ENCODE measurements around the gene CDC42BPB. TPM values are rescaled to one million over a fixed set of nuclear protein-coding genes. Genes with fewer than 3 reads are reported as not detected.

CDC42BPB gene
- total RNA-seq, 2 experiments from 2014 or later: 0.81 to 1.1 TPM

DNA sequence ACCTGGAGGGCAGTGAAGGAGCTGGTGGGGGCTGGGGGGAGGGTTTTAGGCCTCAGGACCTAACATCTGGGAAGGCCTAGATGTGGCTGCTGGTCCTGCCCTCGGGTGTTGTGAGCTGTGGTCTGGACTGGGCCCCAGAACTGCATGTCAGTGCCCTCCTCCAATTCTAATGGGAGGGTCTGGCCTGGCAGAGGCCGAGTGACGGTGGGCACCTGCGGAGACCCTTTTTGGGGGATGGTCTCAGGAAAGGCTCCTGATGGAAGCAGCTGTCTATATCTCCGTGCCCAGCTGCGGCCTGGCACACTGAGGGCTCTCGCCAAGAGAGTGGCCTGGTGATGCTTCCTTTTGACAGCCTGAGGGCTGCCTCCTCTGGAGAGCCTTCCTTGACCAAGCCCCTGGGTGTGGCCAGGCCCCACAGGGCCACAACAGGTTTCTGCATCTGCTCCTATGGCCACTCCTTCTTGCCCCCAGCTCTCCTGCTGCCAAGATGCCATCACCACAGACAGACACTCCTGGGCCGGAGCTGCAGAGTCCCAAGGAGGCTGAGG, 42.5 kb upstream of the CDC42BPB start:
- POLR2A ChIA-PET: no interaction called here
- H3K9me3 Mint-ChIP-seq: no peaks in the 10 kb centered on the region
- H3K4me1 Mint-ChIP-seq: peaks cover 2% of the 10 kb centered on the region
- CTCF ChIA-PET: no interaction called here
- DNase-seq: no peak
- no peak overlapping the region for H3K27ac Mint-ChIP-seq
- H3K27me3 Mint-ChIP-seq: peaks cover 23% of the 10 kb centered on the region
- H3K36me3 Mint-ChIP-seq (ENCODE audit: low read depth): no peaks in the 10 kb centered on the region
- no peak overlapping the region for H3K4me3 Mint-ChIP-seq

DNA sequence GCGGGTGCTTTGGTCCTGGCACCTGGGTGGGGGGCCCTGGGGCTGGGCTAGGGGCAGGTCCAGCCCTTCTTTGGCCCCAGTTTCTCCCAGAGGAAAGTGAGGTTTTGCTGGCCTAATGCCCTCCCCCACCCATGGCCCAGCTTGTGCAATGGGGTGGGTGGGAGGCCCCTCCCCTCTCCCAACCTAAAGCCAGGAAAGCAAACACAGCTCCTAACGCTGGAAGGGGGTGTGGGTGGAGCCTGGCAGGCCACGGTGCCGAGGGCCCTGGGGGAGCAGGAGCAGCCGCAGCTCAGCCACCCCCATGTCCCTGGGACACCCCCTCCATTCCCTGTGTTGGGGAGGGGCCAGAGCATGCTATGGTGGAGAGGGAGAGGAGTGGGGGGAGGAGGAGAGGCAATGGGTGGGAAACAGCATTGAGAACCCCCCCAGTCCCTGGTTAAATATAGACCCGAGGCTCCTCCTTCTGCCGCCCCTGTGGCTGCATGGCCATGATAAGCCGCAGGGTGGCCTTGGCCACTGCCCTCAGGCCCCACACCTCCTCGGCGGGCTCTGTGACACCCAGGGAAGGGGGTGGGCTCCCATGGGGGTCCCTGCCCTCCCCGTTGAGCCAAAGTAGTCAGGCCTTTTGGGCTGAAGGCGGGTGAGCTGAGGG, 41.9 kb upstream of the CDC42BPB start:
- no peak for DNase-seq
- H3K4me3 Mint-ChIP-seq: no peak overlapping the region
- H3K9me3 Mint-ChIP-seq: no peaks in the 10 kb centered on the region
- peaks cover 21% of the 10 kb centered on the region for H3K27me3 Mint-ChIP-seq
- CTCF ChIA-PET: no interaction called here
- H3K36me3 Mint-ChIP-seq (ENCODE audit: low read depth): no peaks in the 10 kb centered on the region
- POLR2A ChIA-PET: no interaction called here
- no peak overlapping the region for H3K27ac Mint-ChIP-seq
- peaks cover 2% of the 10 kb centered on the region for H3K4me1 Mint-ChIP-seq

GRCh38 chr14:103097994-103098957, 40.9 kb upstream of the CDC42BPB start:
- no peaks in the 10 kb centered on the region for H3K4me1 Mint-ChIP-seq
- no peaks in the 10 kb centered on the region for H3K36me3 Mint-ChIP-seq (ENCODE audit: low read depth)
- no peak overlapping the region for H3K4me3 Mint-ChIP-seq
- ChIA-PET CTCF (no interaction called here), POLR2A (no interaction called here)
- no peaks in the 10 kb centered on the region for H3K9me3 Mint-ChIP-seq
- DNase-seq: no peak
- H3K27ac Mint-ChIP-seq: no peak overlapping the region
- H3K27me3 Mint-ChIP-seq: peaks cover 16% of the 10 kb centered on the region

GRCh38 chr14:103097244-103097993, 40.1 kb upstream of the CDC42BPB start:
- no peaks in the 10 kb centered on the region for H3K36me3 Mint-ChIP-seq (ENCODE audit: low read depth)
- no peaks in the 10 kb centered on the region for H3K4me1 Mint-ChIP-seq
- no peak for DNase-seq
- peaks cover 11% of the 10 kb centered on the region for H3K27me3 Mint-ChIP-seq
- no peaks in the 10 kb centered on the region for H3K9me3 Mint-ChIP-seq
- H3K4me3 Mint-ChIP-seq: no peak overlapping the region
- ChIA-PET POLR2A (no interaction called here), CTCF (interaction anchor here (1.2 kb wide), 1 partner anchor 19 kb away, joined by 4 read pairs; no protein-coding TSS in a partner anchor)
- H3K27ac Mint-ChIP-seq: no peak overlapping the region

DNA sequence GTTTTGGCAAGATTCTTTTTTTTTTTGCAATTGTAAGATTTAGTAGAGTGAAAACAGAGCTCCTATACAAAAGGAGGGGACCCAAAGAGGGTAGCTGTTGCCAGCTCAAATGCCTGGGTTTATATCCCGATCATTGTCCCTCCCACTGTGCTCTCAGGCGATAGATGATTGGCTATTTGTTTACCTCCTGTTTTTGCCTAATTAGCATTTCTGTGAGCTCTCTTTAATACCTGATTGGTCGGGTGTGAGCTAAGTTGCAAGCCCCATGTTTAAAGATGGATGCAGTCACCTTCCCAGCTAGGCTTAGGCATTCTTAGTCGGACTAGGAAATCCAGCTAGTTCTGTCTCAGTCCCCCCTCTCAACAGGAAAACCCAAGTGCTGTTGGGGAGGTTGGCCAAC, 39.0 kb upstream of the CDC42BPB start:
- POLR2A ChIA-PET: no interaction called here
- Mint-ChIP-seq H3K27ac (no peak overlapping the region), H3K36me3 (ENCODE audit: low read depth) (no peaks in the 10 kb centered on the region), H3K9me3 (no peaks in the 10 kb centered on the region), H3K4me3 (no peak overlapping the region), H3K27me3 (peaks cover 3% of the 10 kb centered on the region), H3K4me1 (no peaks in the 10 kb centered on the region)
- CTCF ChIA-PET: interaction anchor here (0.7 to 1.7 kb wide), 4 partner anchors 9 to 196 kb away, joined by 3 to 16 read pairs (median 4); no protein-coding TSS in a partner anchor
- DNase-seq: no peak

GRCh38 chr14:103095210-103095778, 37.9 kb upstream of the CDC42BPB start:
- H3K27me3 Mint-ChIP-seq: no peaks in the 10 kb centered on the region
- CTCF ChIA-PET: interaction anchor here (1.5 to 1.7 kb wide), 2 partner anchors 10 kb away, joined by 7 to 16 read pairs; no protein-coding TSS in a partner anchor
- H3K9me3 Mint-ChIP-seq: no peaks in the 10 kb centered on the region
- no peak overlapping the region for H3K4me3 Mint-ChIP-seq
- POLR2A ChIA-PET: no interaction called here
- H3K4me1 Mint-ChIP-seq: peaks cover 3% of the 10 kb centered on the region
- no peak for DNase-seq
- no peaks in the 10 kb centered on the region for H3K36me3 Mint-ChIP-seq (ENCODE audit: low read depth)
- no peak overlapping the region for H3K27ac Mint-ChIP-seq

- no peaks in the 10 kb centered on the region for H3K27me3 Mint-ChIP-seq
- DNase-seq: no peak
- H3K36me3 Mint-ChIP-seq (ENCODE audit: low read depth): no peaks in the 10 kb centered on the region
- peak within 1 kb of the TSS; percentile 68 for H3K27ac Mint-ChIP-seq
- POLR2A ChIA-PET: no interaction called here
- peaks cover 3% of the 10 kb centered on the region for H3K4me1 Mint-ChIP-seq
- no peaks in the 10 kb centered on the region for H3K9me3 Mint-ChIP-seq
- H3K4me3 Mint-ChIP-seq: no peak within 1 kb of the TSS
- CTCF ChIA-PET: interaction anchor here (1.5 kb wide), 1 partner anchor 10 kb away, joined by 7 read pairs; no protein-coding TSS in a partner anchor
Measured at GRCh38 chr14:103094406-103095209, 37.3 kb upstream of the CDC42BPB start, which contains the start of gene EXOC3L4. EXOC3L4 (plus strand) TSS chr14:103094725; CDS start chr14:103100220, 5,495 bp downstream.

DNA sequence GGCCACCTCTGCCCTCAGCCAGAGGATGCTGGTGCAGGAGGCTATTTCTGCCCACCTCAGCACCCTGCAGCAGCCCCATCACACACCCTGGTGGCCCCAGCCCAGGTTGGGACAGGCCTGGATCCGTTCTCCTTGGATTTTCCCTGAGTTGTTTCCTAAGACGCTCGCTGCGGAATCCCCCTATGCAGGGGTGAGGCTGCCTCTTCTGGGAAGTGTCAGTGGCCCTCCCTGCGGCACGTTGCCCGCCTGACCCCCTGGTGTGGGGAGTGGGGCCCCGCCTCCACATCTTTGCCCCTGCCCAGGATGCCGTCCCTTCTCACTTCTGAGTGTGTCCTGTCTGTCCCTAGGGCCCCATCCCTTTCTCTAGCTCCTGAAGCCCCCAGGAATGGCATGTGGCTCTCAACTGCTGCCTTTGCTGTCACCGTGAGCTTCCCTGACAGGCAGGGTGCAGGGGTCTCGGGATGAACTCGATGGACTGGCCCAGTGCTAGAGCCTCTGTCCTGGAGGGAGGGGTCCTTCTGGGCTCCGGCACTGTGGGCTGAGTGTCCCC, 36.6 kb upstream of the CDC42BPB start:
- ChIA-PET CTCF (interaction anchor here (1.5 kb wide), 1 partner anchor 11 kb away, joined by 7 read pairs; no protein-coding TSS in a partner anchor), POLR2A (no interaction called here)
- no peak for DNase-seq
- Mint-ChIP-seq H3K27me3 (no peaks in the 10 kb centered on the region), H3K4me1 (peaks cover 3% of the 10 kb centered on the region), H3K36me3 (ENCODE audit: low read depth) (no peaks in the 10 kb centered on the region), H3K4me3 (no peak overlapping the region), H3K9me3 (no peaks in the 10 kb centered on the region), H3K27ac (no peak overlapping the region)

DNA sequence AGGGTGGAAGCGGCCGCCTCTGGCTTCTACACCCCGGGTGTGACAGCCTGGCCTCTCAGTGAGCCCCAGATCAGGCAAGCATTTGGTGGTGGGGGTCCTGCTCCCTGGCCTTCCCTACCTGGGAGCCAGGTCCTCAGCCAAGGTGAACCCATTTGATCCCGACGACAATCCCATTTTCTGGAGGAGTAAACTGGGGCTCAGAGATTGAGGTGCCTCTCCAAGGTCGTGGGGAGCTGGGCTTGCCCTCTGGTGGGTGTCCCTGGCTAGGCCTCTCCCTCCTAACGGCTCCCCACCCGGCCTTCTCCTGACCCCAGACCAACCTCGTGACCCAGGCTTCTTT, 34.5 kb upstream of the CDC42BPB start:
- POLR2A ChIA-PET: no interaction called here
- H3K4me3 Mint-ChIP-seq: no peak overlapping the region

DNA sequence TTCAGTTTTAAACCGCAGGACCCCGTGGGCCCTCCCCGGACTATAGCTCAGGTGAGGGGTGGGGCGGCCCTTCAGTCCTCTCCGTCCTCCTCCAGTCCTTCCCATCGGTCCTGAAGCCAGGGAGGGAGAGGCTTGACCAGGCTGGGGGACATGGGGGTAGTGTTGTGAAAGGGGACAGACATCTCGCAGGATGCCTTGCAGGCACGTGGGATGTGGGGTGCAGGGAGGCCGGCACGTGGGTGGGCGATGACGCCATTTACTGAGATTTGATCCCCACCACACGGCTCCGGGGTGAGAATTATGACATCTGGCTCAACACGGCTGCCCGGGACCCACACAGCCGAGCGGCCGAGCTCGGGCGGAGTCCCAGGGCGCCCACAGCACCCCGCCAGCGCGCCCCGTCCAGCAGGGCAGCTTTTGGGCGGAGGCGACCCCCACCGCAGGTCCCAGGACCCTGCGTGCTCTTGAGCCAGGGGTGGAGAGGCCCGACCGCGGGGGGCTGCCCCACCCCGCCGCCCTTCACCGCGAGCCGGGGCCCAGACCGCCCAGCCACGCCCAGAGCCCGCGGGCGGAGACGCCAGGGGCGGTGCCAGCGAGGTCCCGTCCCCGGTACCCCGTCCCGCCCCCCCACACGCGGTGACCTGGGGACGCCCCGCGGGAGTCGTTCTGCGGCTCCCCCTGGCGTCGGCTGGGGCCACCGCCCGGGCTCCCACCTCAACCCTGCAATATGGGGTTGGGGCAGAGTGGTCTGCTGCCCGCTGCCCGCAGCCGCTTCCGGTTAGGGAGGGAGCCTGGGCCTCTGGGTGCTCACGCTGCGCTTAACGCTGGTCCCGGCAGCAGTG, 33.9 kb upstream of the CDC42BPB start:
- no peaks in the 10 kb centered on the region for H3K36me3 Mint-ChIP-seq (ENCODE audit: low read depth)
- no peaks in the 10 kb centered on the region for H3K9me3 Mint-ChIP-seq
- H3K4me1 Mint-ChIP-seq: peaks cover 3% of the 10 kb centered on the region
- H3K4me3 Mint-ChIP-seq: peak overlapping the region; percentile 43
- peak; percentile 74 for DNase-seq
- ChIA-PET POLR2A (no interaction called here), CTCF (interaction anchor here (0.7 kb wide), 2 partner anchors 14 to 398 kb away, joined by 3 to 4 read pairs; no protein-coding TSS in a partner anchor)
- no peaks in the 10 kb centered on the region for H3K27me3 Mint-ChIP-seq
- no peak overlapping the region for H3K27ac Mint-ChIP-seq

More for the DNA sequence above, 34.5 kb upstream of the CDC42BPB start:
- Mint-ChIP-seq H3K4me1 (peaks cover 3% of the 10 kb centered on the region), H3K9me3 (no peaks in the 10 kb centered on the region), H3K27ac (peak overlapping the region; percentile 54), H3K27me3 (no peaks in the 10 kb centered on the region), H3K36me3 (ENCODE audit: low read depth) (no peaks in the 10 kb centered on the region)
- CTCF ChIA-PET: no interaction called here
- DNase-seq: no peak
